Caki2 (cell line): ENCODE data around the gene MEF2B. TPM values are rescaled to one million over a fixed set of nuclear protein-coding genes. Genes with fewer than 3 reads are reported as not detected.
"Not testable (repeated sequence)": the region's sequence is repeated elsewhere in the genome, so short reads cannot be mapped to it uniquely, and the experiment has no call there.

Source experiments
- DNase-seq: peaks from one replicate; pipeline ENCODE4 v3.0.0-alpha.2; 2015; ENCODE audit warnings: low read depth
- in situ Hi-C: cut with HindIII; loops from 2 replicates; pipeline ENCODE4 v1.10.0; 2016; ENCODE audit warnings: low sequenced_read_pairs, low pct_unique_long_range_greater_than_20kb, mixed read lengths
- total RNA-seq: library from RNA; depleted of rRNA; stranded (reverse); fragments of >200 nt; shearing (Covaris generic); gene quantifications from 2 replicates; pipeline ENCODE4 v1.2.3, GENCODE V29; 2014; ENCODE audit warnings: low replicate concordance

MEF2B gene
- total RNA-seq, 1 experiment from 2014 or later: 2.6 TPM

GRCh38 chr19:19201697-19202630, 31.9 kb upstream of the MEF2B start:
- DNase-seq: no peak
- in situ Hi-C loops: no loop called here

GRCh38 chr19:19193926-19194325, 23.9 kb upstream of the MEF2B start:
- in situ Hi-C loops: no loop called here
- DNase-seq: no peak

GRCh38 chr19:19192910-19193423, 22.9 kb upstream of the MEF2B start:
- peak; percentile 14 for DNase-seq
- in situ Hi-C loops: no loop called here

GRCh38 chr19:19192078-19192882, 22.2 kb upstream of the MEF2B start, which contains the start of the genes BORCS8 and RFXANK:
BORCS8 (minus strand) TSS chr19:19192152; CDS start chr19:19192117, 35 bp downstream.
RFXANK (plus strand) TSS chr19:19192258; CDS start chr19:19193947, 1,689 bp downstream.
- DNase-seq: peak; percentile 100
- in situ Hi-C loops: no loop called here

GRCh38 chr19:19191768-19192077, 21.7 kb upstream of the MEF2B start:
- in situ Hi-C loops: no loop called here
- DNase-seq: no peak

GRCh38 chr19:19186742-19187141, 16.7 kb upstream of the MEF2B start:
- in situ Hi-C loops: no loop called here
- no peak for DNase-seq

- peak; percentile 15 for DNase-seq
- in situ Hi-C loops: no loop called here
Measured at GRCh38 chr19:19185853-19186740, 16.0 kb upstream of the MEF2B start.

GRCh38 chr19:19181488-19181998, 11.5 kb upstream of the MEF2B start:
- in situ Hi-C loops: no loop called here

GRCh38 chr19:19179548-19180441, 9.7 kb upstream of the MEF2B start:
- no peak for DNase-seq
- in situ Hi-C loops: no loop called here

More at GRCh38 chr19:19181488-19181998, 11.5 kb upstream of the MEF2B start:
- DNase-seq: no peak

- in situ Hi-C loops: no loop called here
- no peak for DNase-seq
Measured at GRCh38 chr19:19176950-19177349, 6.9 kb upstream of the MEF2B start.

- in situ Hi-C loops, DNase-seq: not testable (repeated sequence)
Measured at GRCh38 chr19:19173243-19173642, 3.2 kb upstream of the MEF2B start.

GRCh38 chr19:19171821-19172532, 1.9 kb upstream of the MEF2B start:
- DNase-seq: no peak
- in situ Hi-C loops: no loop called here

GRCh38 chr19:19170873-19171672, 1.0 kb upstream of the MEF2B start:
- no peak for DNase-seq
- in situ Hi-C loops: no loop called here

DNA sequence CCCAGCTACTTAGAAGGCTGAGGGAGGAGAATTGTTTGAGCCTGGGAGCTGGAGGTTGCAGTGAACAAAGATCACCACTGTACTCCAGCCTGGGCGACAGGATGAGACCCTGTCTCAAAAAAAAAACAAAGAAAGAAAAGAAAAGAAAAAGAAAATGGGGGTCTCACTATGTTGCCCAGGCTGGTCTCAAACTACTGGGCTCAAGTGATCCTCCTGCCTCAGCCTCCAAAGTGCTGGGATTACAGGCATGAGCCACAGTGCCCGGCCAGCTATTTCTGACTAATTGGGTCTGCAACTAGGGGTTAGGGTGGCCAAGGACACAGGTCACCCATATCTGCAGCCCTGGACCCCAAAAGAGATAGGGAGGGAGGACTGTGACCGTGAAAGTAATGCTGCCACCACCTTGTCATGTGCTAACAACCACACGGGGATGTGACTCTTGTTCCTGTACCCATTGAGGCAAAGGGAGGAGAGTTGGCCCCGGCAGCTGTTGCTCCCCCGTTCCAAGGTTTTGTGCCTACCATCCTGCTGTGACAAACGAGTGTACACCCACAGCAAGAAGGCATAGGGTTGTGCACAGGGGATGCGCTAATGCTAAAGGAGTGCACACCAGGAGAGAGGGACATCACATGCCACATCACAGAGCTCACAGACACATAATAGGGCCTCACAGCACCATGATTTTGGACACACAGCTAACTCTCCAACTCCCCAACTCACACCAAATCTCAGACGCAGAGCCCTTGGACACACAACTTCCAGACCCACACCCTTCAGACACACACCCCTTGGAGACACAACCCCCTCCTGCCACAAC, 619 bp downstream of the MEF2B start:
- in situ Hi-C loops: no loop called here
- DNase-seq: no peak

GRCh38 chr19:19167612-19168011, 2.5 kb downstream of the MEF2B start:
- DNase-seq: no peak
- in situ Hi-C loops: no loop called here
